Esophagus muscularis mucosa (tissue), 4 donors: ENCODE data around the gene HPS1. TPM values are rescaled to one million over a fixed set of nuclear protein-coding genes. Genes with fewer than 3 reads are reported as not detected.

Experiments used
- DNase-seq: peaks from one replicate; pipeline ENCODE4 v3.0.0-alpha.2; 2017; ENCODE audit errors: extremely low spot score
- H3K27ac ChIP-seq, 4 donors: fragments of 200-600 bp; sonication (generic); replicated peaks in 1 of 4; 1 replicate in 3 of 4; 2 replicates in 1 of 4; pipeline ENCODE4 v1.5.1; 2016 to 2019; ENCODE audit warnings: mild to moderate bottlenecking in 1 of 4
- H3K27me3 ChIP-seq, 4 donors: fragments of 200-600 bp; sonication (generic); one replicate each; pipeline versions ENCODE4 v1.5.1 to v1.6.0; 2016 to 2019
- H3K36me3 ChIP-seq, 4 donors: fragments of 200-600 bp; sonication (generic); one replicate each; pipeline ENCODE4 v1.5.1; 2016 to 2019
- H3K4me1 ChIP-seq, 4 donors: fragments of 200-600 bp; sonication (generic); one replicate each; pipeline ENCODE4 v1.5.1; 2016 to 2019
- H3K4me3 ChIP-seq, 4 donors: fragments of 200-600 bp; sonication (generic); 1 replicate in 2 of 4; 2 replicates in 2 of 4; pipeline ENCODE4 v1.5.1; 2016 to 2019; ENCODE audit warnings: mild to moderate bottlenecking in 4 of 4, moderate library complexity in 1 of 4
- H3K9me3 ChIP-seq, 4 donors: fragments of 200-600 bp; sonication (generic); 1 replicate in 3 of 4; 2 replicates in 1 of 4; pipeline ENCODE4 v1.5.1; 2016 to 2019
- EP300 ChIP-seq: sonication (generic); formaldehyde crosslinking; IDR thresholded peaks from one replicate; pipeline ENCODE4 v1.6.1; 2017; ENCODE audit warnings: antibody characterized with exemption
- POLR2A ChIP-seq: fragments of 450-650 bp; IDR thresholded peaks from one replicate; pipeline ENCODE4 v1.6.1; 2017; ENCODE audit warnings: antibody characterized with exemption, moderate library complexity, mild to moderate bottlenecking, low read depth
- POLR2AphosphoS5 ChIP-seq, 2 donors: sonication (generic); formaldehyde crosslinking; IDR thresholded peaks; one replicate each; pipeline ENCODE4 v1.6.1; 2017; ENCODE audit warnings: antibody characterized with exemption in 2 of 2
- WGBS: methylation state at CpG from one replicate; pipeline ENCODE4 v1.1.5; 2018; 5-methylcytosine and 5-hydroxymethylcytosine counted together
- intact Hi-C: fragments of 100-400 bp; cut with DNase I; formaldehyde crosslinking; loops from one replicate; pipeline ENCODE4 v1.15.1; 2023
- total RNA-seq, 4 donors: library from RNA; depleted of rRNA; stranded (reverse); fragments of >200 nt; gene quantifications; one replicate each; pipeline versions ENCODE4 v1.1.0 to v1.2.1, GENCODE V29; 2016
- TF ChIP-seq, protein P1 (sequence below), 3 experiments: fragments of 200-600 bp in 2 of 3; fragments of 450-650 bp in 1 of 3; sonication (generic) in 2 of 3; IDR thresholded peaks; one replicate each; pipeline ENCODE4 v1.5.1; 2017 to 2019; ENCODE audit warnings: antibody characterized with exemption in 3 of 3, mild to moderate bottlenecking in 2 of 3, moderate library complexity in 1 of 3

HPS1 gene
- total RNA-seq, 4 donors from 2014 or later, result 49.7 to 76.1 (median 63.7) TPM

DNA sequence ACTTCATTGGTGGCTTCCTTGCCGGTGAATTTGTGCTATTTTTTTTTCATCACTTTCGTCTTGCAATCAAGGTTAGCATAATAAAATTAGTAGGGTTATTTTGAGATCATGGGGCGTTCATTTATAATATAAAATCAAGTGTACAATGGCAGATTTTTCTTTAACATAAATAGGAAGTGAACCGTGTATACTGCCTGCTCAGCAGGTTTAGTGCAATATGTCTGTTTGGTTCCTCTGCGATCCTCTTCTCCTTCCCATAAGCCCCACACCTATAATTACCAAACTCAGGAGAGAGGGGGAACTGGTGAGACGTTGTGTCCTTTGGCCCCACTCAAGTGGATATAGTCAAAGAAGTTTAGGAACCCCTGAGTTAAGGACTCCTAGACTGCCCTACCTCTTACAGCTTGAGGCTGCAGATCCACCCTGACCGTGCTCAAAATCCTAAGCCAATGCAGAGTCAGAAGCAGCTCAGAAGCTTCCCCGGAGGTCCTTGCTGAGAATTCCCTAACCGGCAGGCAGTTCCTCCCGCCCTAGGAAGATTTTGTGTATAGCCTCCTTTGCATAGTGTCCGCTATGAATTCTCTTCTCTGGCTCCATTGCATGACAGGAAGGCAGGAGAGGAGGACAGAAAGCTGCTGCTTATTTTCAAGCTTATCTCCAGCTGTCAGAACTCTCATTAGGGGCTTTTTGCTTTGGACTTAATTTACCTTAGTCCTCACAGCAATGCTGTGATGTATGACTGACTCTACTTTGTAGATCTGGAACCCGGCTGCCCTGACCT, 73.3 kb downstream of the HPS1 start:
- WGBS, result 72% methylated on average over 12 of the region's 12 CpGs
- H3K4me3 ChIP-seq, result no peak overlapping the region
- no peak for TF ChIP-seq POLR2A
- TF ChIP-seq, protein P1, sequence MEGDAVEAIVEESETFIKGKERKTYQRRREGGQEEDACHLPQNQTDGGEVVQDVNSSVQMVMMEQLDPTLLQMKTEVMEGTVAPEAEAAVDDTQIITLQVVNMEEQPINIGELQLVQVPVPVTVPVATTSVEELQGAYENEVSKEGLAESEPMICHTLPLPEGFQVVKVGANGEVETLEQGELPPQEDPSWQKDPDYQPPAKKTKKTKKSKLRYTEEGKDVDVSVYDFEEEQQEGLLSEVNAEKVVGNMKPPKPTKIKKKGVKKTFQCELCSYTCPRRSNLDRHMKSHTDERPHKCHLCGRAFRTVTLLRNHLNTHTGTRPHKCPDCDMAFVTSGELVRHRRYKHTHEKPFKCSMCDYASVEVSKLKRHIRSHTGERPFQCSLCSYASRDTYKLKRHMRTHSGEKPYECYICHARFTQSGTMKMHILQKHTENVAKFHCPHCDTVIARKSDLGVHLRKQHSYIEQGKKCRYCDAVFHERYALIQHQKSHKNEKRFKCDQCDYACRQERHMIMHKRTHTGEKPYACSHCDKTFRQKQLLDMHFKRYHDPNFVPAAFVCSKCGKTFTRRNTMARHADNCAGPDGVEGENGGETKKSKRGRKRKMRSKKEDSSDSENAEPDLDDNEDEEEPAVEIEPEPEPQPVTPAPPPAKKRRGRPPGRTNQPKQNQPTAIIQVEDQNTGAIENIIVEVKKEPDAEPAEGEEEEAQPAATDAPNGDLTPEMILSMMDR (IDR thresholded peaks at IDR 0.05), result no peak
- no peak for TF ChIP-seq POLR2AphosphoS5 (IDR thresholded peaks at IDR 0.05)
- TF ChIP-seq EP300, result no peak
- H3K9me3 ChIP-seq, result peaks cover 0 to 7% (median 0%) of the 10 kb centered on the region in 4 donors
- H3K27ac ChIP-seq, result no peak overlapping the region
- peaks cover 0 to 14% (median 13%) of the 10 kb centered on the region in 4 donors for H3K4me1 ChIP-seq
- DNase-seq, result no peak
- H3K36me3 ChIP-seq, result no peaks in the 10 kb centered on the region
- intact Hi-C loops, result no loop called here
- H3K27me3 ChIP-seq, result no peaks in the 10 kb centered on the region

DNA sequence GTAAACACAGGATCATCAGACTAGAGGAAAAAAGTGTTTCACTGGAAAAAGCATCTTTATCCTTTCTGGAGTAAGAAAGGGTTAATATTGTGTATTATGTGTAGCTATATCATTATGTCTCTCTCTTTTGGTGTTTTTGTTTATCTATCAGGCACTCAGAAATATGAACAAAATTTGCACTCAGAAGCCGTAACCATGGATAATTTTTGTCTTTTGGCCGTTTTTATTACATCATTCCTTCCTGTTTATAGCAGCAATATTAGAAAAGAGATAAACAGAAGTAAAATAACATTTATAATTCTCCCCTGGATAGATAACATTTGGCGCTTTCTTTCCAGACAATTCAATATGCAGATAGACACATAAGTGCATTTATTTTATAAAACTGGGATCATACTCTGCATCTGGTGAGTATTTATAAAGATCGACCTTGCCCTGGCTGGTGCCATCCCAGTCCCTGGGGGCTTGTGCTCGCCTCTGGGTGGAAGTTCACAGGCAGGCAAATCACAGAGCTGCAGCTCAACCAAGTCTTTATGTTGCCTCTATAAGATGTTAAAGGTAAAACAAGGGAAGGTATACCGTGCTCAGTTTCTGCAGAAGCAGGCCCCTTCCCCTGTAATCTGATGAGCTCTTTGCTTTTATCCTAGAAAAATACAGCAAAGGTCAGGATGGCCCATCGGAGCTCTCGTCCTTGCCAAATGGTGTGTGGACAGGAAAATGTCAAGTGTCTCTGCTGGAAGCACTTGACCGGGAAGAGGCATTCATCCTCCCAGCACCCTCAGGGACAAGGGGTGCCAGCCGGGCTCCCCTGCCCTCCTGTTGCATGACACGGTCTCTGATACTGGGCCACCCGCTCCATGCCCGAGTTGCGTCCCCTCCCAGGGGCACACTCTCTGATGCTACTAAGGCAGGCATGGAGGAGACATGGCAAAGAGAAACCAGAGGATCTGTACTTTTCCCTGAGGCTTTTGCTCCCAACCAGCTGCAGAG, 75.6 kb downstream of the HPS1 start:
- Histone ChIP-seq H3K27ac (no peak overlapping the region), H3K36me3 (no peaks in the 10 kb centered on the region), H3K27me3 (no peaks in the 10 kb centered on the region), H3K4me3 (no peak overlapping the region), H3K4me1 (peaks cover 0 to 14% (median 13%) of the 10 kb centered on the region in 4 donors), H3K9me3 (no peaks in the 10 kb centered on the region)
- intact Hi-C loops, result no loop called here
- no peak for DNase-seq
- 74% methylated on average over 14 of the region's 14 CpGs for WGBS
- no peak for TF ChIP-seq POLR2A
- TF ChIP-seq POLR2AphosphoS5 (IDR thresholded peaks at IDR 0.05), result no peak
- TF ChIP-seq, protein P1 (IDR thresholded peaks at IDR 0.05), result no peak
- TF ChIP-seq EP300, result no peak

- Histone ChIP-seq H3K4me1 (peaks cover 0 to 11% (median 8%) of the 10 kb centered on the region in 4 donors), H3K27ac (no peak overlapping the region), H3K9me3 (no peaks in the 10 kb centered on the region), H3K27me3 (no peaks in the 10 kb centered on the region), H3K4me3 (no peak overlapping the region), H3K36me3 (no peaks in the 10 kb centered on the region)
- no peak for DNase-seq
- intact Hi-C loops, result no loop called here
- TF ChIP-seq POLR2AphosphoS5 (IDR thresholded peaks at IDR 0.05) (no peak), EP300 (no peak), POLR2A (no peak)
- TF ChIP-seq, protein P1 (IDR thresholded peaks at IDR 0.05), result no peak
- WGBS, result 89% methylated on average over 7 of the region's 7 CpGs
Observed at GRCh38 chr10:98369801-98370200, 76.9 kb downstream of the HPS1 start.

GRCh38 chr10:98368644-98369043, 78.1 kb downstream of the HPS1 start:
- TF ChIP-seq POLR2AphosphoS5 (IDR thresholded peaks at IDR 0.05), result no peak
- Histone ChIP-seq H3K36me3 (no peaks in the 10 kb centered on the region), H3K27me3 (no peaks in the 10 kb centered on the region), H3K4me1 (no peaks in the 10 kb centered on the region), H3K9me3 (no peaks in the 10 kb centered on the region), H3K4me3 (no peak overlapping the region), H3K27ac (no peak overlapping the region)
- WGBS, result 98% methylated on average over 2 of the region's 2 CpGs
- intact Hi-C loops, result no loop called here
- no peak for DNase-seq
